HEK293T (cell line): ENCODE data around the gene PREX1.

Experiments used
- ARNT ChIP-seq: fragments of 450-650 bp; IDR thresholded peaks from 2 replicates; pipeline ENCODE4 v1.6.1; 2017; ENCODE audit warnings: mild to moderate bottlenecking
- ELF4 ChIP-seq: fragments of 450-650 bp; IDR thresholded peaks from 2 replicates; pipeline ENCODE4 v1.6.1; 2017; ENCODE audit warnings: antibody characterized with exemption
- FOXA1 ChIP-seq: fragments of 450-650 bp; IDR thresholded peaks from 2 replicates; pipeline ENCODE4 v1.6.1; 2016; ENCODE audit warnings: mild to moderate bottlenecking
- FOXM1 ChIP-seq: fragments of 450-650 bp; IDR thresholded peaks from 2 replicates; pipeline ENCODE4 v1.6.1; 2017; ENCODE audit warnings: mild to moderate bottlenecking, borderline replicate concordance
- HDGF ChIP-seq: fragments of 450-650 bp; IDR thresholded peaks from 2 replicates; pipeline ENCODE4 v1.6.1; 2017; ENCODE audit warnings: antibody characterized with exemption, borderline replicate concordance
- LEF1 ChIP-seq: fragments of 450-650 bp; IDR thresholded peaks from 2 replicates; pipeline ENCODE4 v1.6.1; 2017; ENCODE audit warnings: mild to moderate bottlenecking, borderline replicate concordance
- NFRKB ChIP-seq: fragments of 450-650 bp; IDR thresholded peaks from 2 replicates; pipeline ENCODE4 v1.6.1; 2016; ENCODE audit warnings: mild to moderate bottlenecking, moderate library complexity
- PKNOX1 ChIP-seq: fragments of 450-650 bp; IDR thresholded peaks from 2 replicates; pipeline ENCODE4 v1.6.1; 2016
- SP1 ChIP-seq: fragments of 450-650 bp; IDR thresholded peaks from 2 replicates; pipeline ENCODE4 v1.6.1; 2017
- SUZ12 ChIP-seq: fragments of 450-650 bp; IDR thresholded peaks from 2 replicates; pipeline ENCODE4 v1.6.1; 2016; ENCODE audit warnings: mild to moderate bottlenecking
- TARDBP ChIP-seq: fragments of 450-650 bp; IDR thresholded peaks from 2 replicates; pipeline ENCODE4 v1.6.1; 2016
- ZNF384 ChIP-seq: fragments of 450-650 bp; IDR thresholded peaks from 2 replicates; pipeline ENCODE4 v1.6.1; 2016

GRCh38 chr20:48741669-48742068 lies 86.1 kb downstream of the PREX1 start:
- TF ChIP-seq PKNOX1 = no peak
- TF ChIP-seq SUZ12 = no peak
- TF ChIP-seq LEF1 = no peak
- TF ChIP-seq HDGF = no peak
- TF ChIP-seq SP1 = no peak
- no peak for TF ChIP-seq FOXM1
- TF ChIP-seq ARNT = no peak
- TF ChIP-seq FOXA1 = no peak
- no peak for TF ChIP-seq NFRKB
- no peak for TF ChIP-seq TARDBP
- no peak for TF ChIP-seq ELF4
- no peak for TF ChIP-seq ZNF384
